CD4-positive, alpha-beta T cell (primary cell): ENCODE results near the gene AGPAT3. TPM values are rescaled to one million over a fixed set of nuclear protein-coding genes. Genes with fewer than 3 reads are reported as not detected.

Source experiments
- ATAC-seq: fragments of 200-7000 bp; cut with Tn5 transposase; one replicate; pipeline ENCODE4 v1.10.0; 2022; ENCODE audit warnings: mild to moderate bottlenecking; ENCODE audit not compliant: poor library complexity
- CTCF ChIA-PET: fragments of 350-600 bp; sonication (Branson Sonifier 250); formaldehyde crosslinking; loops from one replicate; lab custom pipeline; 2021; ENCODE audit warnings: antibody characterized with exemption, inconsistent platforms; lab: Charles Lee
- POLR2A ChIA-PET: fragments of 350-600 bp; sonication (Branson Sonifier 250); formaldehyde crosslinking; loops from one replicate; lab custom pipeline; 2021; ENCODE audit warnings: antibody characterized with exemption, inconsistent platforms; lab: Charles Lee
- DNase-seq, 14 experiments: peaks; one replicate each; pipeline ENCODE4 v3.0.0-alpha.2; 2013 to 2020; ENCODE audit warnings: mixed read lengths in 2 of 14
- H3K27ac ChIP-seq, 2 donors: one replicate each; pipeline versions ENCODE4 v1.5.1 to v1.7.0; 2013; ENCODE audit warnings: low read length in 2 of 2, low read depth in 1 of 2, mild to moderate bottlenecking in 1 of 2
- H3K27me3 ChIP-seq, 2 experiments: 1 replicate in 1 of 2; 2 replicates in 1 of 2; pipeline versions ENCODE4 v1.6.1 to v1.7.0; 2013; ENCODE audit warnings: low read length in 2 of 2, control low read depth in 1 of 2, mild to moderate bottlenecking in 1 of 2, moderate library complexity in 1 of 2; ENCODE audit not compliant: insufficient read depth in 2 of 2, control insufficient read depth in 1 of 2
- H3K36me3 ChIP-seq: one replicate; pipeline ENCODE4 v1.6.1; 2013; ENCODE audit warnings: low read length, control low read depth; ENCODE audit not compliant: insufficient read depth
- H3K4me1 ChIP-seq: one replicate; pipeline ENCODE4 v1.6.1; 2013; ENCODE audit warnings: low read length, control low read depth; ENCODE audit not compliant: insufficient read depth
- H3K4me3 ChIP-seq: one replicate; pipeline ENCODE4 v1.5.1; 2013; ENCODE audit warnings: mild to moderate bottlenecking, low read length, moderate library complexity
- H3K9me3 ChIP-seq, 2 experiments: 1 replicate in 1 of 2; 2 replicates in 1 of 2; pipeline versions ENCODE4 v1.6.1 to v1.7.0; 2013; ENCODE audit warnings: low read length in 2 of 2, mild to moderate bottlenecking in 2 of 2, control low read depth in 1 of 2, moderate library complexity in 1 of 2; ENCODE audit not compliant: control insufficient read depth in 1 of 2, insufficient read depth in 1 of 2
- H3K27ac Mint-ChIP-seq: one replicate; pipeline ENCODE4 v1.8.0; 2020; ENCODE audit warnings: mixed read lengths
- H3K27me3 Mint-ChIP-seq: one replicate; pipeline ENCODE4 v1.8.0; 2021; ENCODE audit warnings: mixed read lengths
- H3K36me3 Mint-ChIP-seq: one replicate; pipeline ENCODE4 v1.8.0; 2021; ENCODE audit warnings: low read depth, mixed read lengths
- H3K4me1 Mint-ChIP-seq: one replicate; pipeline ENCODE4 v1.8.0; 2021; ENCODE audit warnings: low read depth, mixed read lengths
- H3K4me3 Mint-ChIP-seq: one replicate; pipeline ENCODE4 v1.8.0; 2020; ENCODE audit warnings: mild to moderate bottlenecking, mixed read lengths
- H3K9me3 Mint-ChIP-seq: one replicate; pipeline ENCODE4 v1.8.0; 2020; ENCODE audit warnings: mixed read lengths
- CTCF ChIP-seq: fragments of 200-600 bp; IDR thresholded peaks from one replicate; pipeline ENCODE4 v1.8.0; 2022; ENCODE audit warnings: antibody characterized with exemption, mild to moderate bottlenecking
- intact Hi-C, 2 experiments: fragments of 100-400 bp; cut with DNase I in 1 of 2; cut with micrococcal nuclease in 1 of 2; formaldehyde crosslinking; loops; one replicate each; pipeline versions ENCODE4 v1.15.1 to v1.9.0; 2023 to 2025; cut with DNase I, micrococcal nuclease
- total RNA-seq, 174 experiments: library from RNA in 2 of 174; stranded (reverse) in 2 of 174; gene quantifications; one replicate each; pipeline ENCODE4 v1.2.3 and lab custom pipeline; 2021 to 2026

The AGPAT3 gene
- total RNA-seq, 2 experiments from 2014 or later: 40.8 to 43.4 TPM

- no peaks in the 10 kb centered on the region for H3K4me1 ChIP-seq
- H3K9me3 ChIP-seq: peaks cover 0 to 4% of the 10 kb centered on the region in 2 experiments
- TF ChIP-seq CTCF: no peak
- CTCF ChIA-PET: interaction anchor here (1.0 kb wide), 1 partner anchor 129 kb away, joined by 3 read pairs; no protein-coding TSS in a partner anchor
- POLR2A ChIA-PET: no interaction called here
- intact Hi-C loops: no loop called here
- ATAC-seq: no peak
- no peaks in the 10 kb centered on the region for H3K27me3 ChIP-seq
- no peak overlapping the region for H3K4me3 ChIP-seq
- H3K9me3 Mint-ChIP-seq: no peaks in the 10 kb centered on the region
- no peaks in the 10 kb centered on the region for H3K36me3 ChIP-seq
- H3K4me3 Mint-ChIP-seq: no peak overlapping the region
- no peak overlapping the region for H3K27ac ChIP-seq
- H3K4me1 Mint-ChIP-seq: no peaks in the 10 kb centered on the region
- H3K27me3 Mint-ChIP-seq: no peaks in the 10 kb centered on the region
- no peak for DNase-seq
- H3K27ac Mint-ChIP-seq: no peak overlapping the region
- no peaks in the 10 kb centered on the region for H3K36me3 Mint-ChIP-seq
Observed at GRCh38 chr21:43846430-43846829, 18.6 kb upstream of the AGPAT3 start.

- Histone ChIP-seq H3K4me3 (no peak overlapping the region), H3K4me1 (no peaks in the 10 kb centered on the region), H3K9me3 (peaks cover 0 to 4% of the 10 kb centered on the region in 2 experiments), H3K36me3 (no peaks in the 10 kb centered on the region), H3K27ac (no peak overlapping the region), H3K27me3 (no peaks in the 10 kb centered on the region)
- Mint-ChIP-seq H3K9me3 (no peaks in the 10 kb centered on the region), H3K27me3 (no peaks in the 10 kb centered on the region), H3K4me1 (no peaks in the 10 kb centered on the region), H3K27ac (no peak overlapping the region), H3K4me3 (no peak overlapping the region), H3K36me3 (no peaks in the 10 kb centered on the region)
- ChIA-PET CTCF (no interaction called here), POLR2A (no interaction called here)
- TF ChIP-seq CTCF: no peak
- ATAC-seq (no peak), DNase-seq (no peak)
- intact Hi-C loops: no loop called here
Observed at GRCh38 chr21:43847301-43847700, 17.7 kb upstream of the AGPAT3 start.

GRCh38 chr21:43848771-43849170 lies 16.3 kb upstream of the AGPAT3 start:
- TF ChIP-seq CTCF: no peak
- ChIA-PET POLR2A (interaction anchor here (0.6 kb wide), 1 partner anchor 83 kb away, joined by 3 read pairs; no protein-coding TSS in a partner anchor), CTCF (no interaction called here)
- H3K27ac Mint-ChIP-seq: no peak overlapping the region
- peaks cover under 1% of the 10 kb centered on the region for H3K27me3 Mint-ChIP-seq
- no peaks in the 10 kb centered on the region for H3K9me3 Mint-ChIP-seq
- H3K4me1 Mint-ChIP-seq: no peaks in the 10 kb centered on the region
- intact Hi-C loops: no loop called here
- Histone ChIP-seq H3K4me1 (no peaks in the 10 kb centered on the region), H3K27ac (no peak overlapping the region), H3K9me3 (peaks cover 0 to 4% of the 10 kb centered on the region in 2 experiments), H3K36me3 (no peaks in the 10 kb centered on the region), H3K27me3 (no peaks in the 10 kb centered on the region), H3K4me3 (no peak overlapping the region)
- H3K36me3 Mint-ChIP-seq: no peaks in the 10 kb centered on the region
- ATAC-seq (no peak), DNase-seq (no peak)
- H3K4me3 Mint-ChIP-seq: no peak overlapping the region
